Coronary artery (tissue), 2 donors: Measurements from ENCODE around the gene NUDT15.

ENCODE experiments used
- DNase-seq: peaks from one replicate; pipeline ENCODE4 v3.0.0-alpha.2; 2017; ENCODE audit warnings: low spot score
- H3K27ac ChIP-seq, 2 donors: fragments of 200-600 bp; sonication (generic); one replicate each; pipeline ENCODE4 v1.5.1; 2016 to 2019
- H3K4me3 ChIP-seq: fragments of 200-600 bp; sonication (generic); 2 replicates; pipeline ENCODE4 v1.5.1; 2016; ENCODE audit warnings: mild to moderate bottlenecking, moderate library complexity
- TF ChIP-seq, protein P1 (sequence below): fragments of 200-600 bp; sonication (generic); IDR thresholded peaks from one replicate; pipeline ENCODE4 v1.5.1; 2019; ENCODE audit warnings: antibody characterized with exemption

NUDT15 gene

DNA sequence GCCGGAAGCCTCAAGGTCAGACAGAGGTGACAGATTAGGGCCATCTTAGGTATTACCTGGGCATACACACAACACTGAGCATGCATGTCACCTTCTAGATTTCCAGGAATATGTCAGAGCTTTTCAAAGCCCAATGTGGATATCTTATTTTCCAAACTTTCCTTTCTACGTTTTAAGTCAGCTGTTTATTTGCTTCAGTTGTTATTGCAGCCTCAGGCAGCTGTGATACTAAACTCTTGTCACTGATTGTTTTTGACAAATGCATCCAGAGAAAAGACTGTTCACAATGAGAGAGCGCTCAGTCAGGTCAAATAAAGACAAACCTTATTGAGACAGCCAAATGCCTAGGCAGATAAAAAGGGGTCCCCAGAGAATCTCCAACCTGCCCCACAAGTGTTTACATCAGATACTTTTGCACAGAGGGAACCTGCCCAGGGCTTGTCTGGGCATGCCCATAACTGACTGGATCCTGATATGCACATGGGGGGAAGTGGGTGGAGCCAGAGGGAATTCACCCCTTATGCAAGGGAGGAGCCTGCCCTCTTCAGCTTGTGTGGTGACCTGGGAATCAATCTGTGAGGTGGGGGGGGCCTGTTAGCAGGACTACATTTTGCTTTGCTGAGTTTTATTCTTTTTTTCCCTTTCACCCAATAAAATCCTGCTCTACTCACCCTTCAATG, 28.9 kb downstream of the NUDT15 start:
- DNase-seq, result no peak
- Histone ChIP-seq H3K27ac (no peak overlapping the region), H3K4me3 (no peak overlapping the region)
- TF ChIP-seq, protein P1, sequence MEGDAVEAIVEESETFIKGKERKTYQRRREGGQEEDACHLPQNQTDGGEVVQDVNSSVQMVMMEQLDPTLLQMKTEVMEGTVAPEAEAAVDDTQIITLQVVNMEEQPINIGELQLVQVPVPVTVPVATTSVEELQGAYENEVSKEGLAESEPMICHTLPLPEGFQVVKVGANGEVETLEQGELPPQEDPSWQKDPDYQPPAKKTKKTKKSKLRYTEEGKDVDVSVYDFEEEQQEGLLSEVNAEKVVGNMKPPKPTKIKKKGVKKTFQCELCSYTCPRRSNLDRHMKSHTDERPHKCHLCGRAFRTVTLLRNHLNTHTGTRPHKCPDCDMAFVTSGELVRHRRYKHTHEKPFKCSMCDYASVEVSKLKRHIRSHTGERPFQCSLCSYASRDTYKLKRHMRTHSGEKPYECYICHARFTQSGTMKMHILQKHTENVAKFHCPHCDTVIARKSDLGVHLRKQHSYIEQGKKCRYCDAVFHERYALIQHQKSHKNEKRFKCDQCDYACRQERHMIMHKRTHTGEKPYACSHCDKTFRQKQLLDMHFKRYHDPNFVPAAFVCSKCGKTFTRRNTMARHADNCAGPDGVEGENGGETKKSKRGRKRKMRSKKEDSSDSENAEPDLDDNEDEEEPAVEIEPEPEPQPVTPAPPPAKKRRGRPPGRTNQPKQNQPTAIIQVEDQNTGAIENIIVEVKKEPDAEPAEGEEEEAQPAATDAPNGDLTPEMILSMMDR, result no peak

DNA sequence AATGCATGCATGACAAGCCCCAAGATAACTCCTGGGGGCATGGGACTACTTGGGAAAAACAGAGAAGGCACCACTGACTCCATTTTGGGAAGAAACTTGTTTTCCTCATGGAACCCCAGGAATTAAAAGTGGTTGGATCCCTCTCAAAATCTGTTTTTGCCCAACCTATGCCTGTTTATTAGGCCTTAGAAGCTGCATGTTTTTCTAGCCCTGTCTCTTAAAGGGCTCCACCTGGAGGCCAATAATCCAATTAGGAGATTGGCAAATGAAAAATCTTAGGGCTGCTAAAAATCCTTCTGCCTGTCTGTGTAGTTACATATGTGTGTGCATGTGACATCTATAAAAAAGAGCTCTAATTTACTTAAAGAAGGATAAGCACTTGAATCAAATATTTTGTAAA, 30.5 kb downstream of the NUDT15 start:
- H3K4me3 ChIP-seq, result no peak overlapping the region
- TF ChIP-seq, protein P1, result no peak

DNA sequence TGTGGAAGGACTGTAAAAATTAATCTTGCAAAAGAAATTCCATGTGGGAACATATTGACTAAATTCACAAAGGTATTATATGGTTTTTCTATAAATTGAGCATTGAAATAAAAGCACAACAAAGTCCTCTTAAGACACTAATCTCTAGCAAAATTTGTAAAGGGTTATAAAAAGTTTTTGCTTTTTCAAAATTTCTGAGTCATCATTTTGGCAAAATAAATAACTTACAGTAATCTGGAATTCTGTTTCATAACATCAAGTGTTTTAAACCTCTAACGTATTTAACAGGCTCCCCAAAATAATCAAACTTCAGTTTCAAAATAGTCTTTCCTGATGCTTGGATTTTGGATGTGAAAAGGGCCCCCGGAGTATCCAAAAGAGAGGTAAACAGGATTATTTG, 31.4 kb downstream of the NUDT15 start:
- no peak overlapping the region for H3K4me3 ChIP-seq
- TF ChIP-seq, protein P1, result no peak

More for the DNA sequence above, 30.5 kb downstream of the NUDT15 start:
- DNase-seq, result no peak
- no peak overlapping the region for H3K27ac ChIP-seq

DNA sequence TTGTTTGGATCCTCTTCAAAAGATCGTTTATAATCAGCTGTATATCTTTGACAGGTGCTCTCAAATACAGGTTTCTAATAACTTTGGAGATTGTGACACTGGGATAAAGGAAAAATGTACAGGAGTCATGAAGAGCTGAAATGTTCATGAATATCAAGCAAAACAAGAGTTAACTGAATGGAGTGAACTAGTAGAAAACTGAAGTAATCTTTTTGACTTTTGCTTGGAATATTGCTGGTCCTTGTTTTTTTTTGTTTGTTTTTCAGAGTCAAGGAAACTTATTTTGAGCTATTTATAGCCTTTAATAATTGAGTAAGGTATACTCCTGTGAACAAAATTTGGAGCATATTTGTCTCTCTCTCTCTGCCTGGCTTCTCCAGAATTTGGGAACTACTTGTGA, 32.0 kb downstream of the NUDT15 start:
- Histone ChIP-seq H3K4me3 (no peak overlapping the region), H3K27ac (no peak overlapping the region)
- TF ChIP-seq, protein P1, result no peak
- DNase-seq, result no peak

More for the DNA sequence above, 31.4 kb downstream of the NUDT15 start:
- H3K27ac ChIP-seq, result no peak overlapping the region
- no peak for DNase-seq

DNA sequence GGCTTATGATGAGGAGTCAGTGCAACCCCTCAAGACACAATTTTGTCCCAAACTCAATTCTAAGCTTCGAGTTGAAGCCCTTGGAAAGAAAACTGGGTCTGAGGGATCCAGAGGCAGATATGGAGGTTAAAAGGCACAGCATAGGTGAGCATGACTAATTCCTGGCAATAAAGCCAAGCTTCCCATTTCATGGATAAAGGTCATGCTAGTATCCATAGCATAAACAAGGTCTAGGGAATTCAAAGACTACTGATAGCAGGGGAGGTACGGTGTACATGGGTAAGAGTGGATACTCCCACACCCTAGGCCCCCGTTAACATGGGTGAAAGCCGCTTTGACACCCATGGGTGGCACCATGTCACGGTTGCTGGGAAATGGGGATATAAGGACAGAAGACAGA, 33.4 kb downstream of the NUDT15 start:
- TF ChIP-seq, protein P1, result no peak
- no peak for DNase-seq
- Histone ChIP-seq H3K4me3 (no peak overlapping the region), H3K27ac (no peak overlapping the region)

DNA sequence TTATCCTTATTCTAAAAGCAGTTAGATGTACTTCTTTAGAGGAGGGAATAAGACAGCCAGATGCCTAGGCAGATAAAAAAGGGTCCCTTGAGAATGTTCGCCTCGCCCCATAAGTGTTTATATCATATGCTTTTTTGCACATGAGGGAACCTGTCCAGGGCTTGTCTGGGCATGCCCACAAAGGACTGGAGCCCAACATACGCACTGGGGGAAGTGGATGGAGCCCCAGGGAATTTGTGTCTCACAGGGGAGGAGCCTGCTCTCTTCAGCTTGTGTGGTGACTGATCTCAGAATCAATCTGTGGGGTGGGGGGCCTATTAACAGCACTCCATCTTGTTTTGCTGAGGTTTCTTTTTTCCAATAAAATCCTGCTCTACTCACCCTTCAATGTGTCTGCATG, 34.8 kb downstream of the NUDT15 start:
- DNase-seq, result no peak
- H3K4me3 ChIP-seq, result no peak overlapping the region
- TF ChIP-seq, protein P1, result no peak
- H3K27ac ChIP-seq, result no peak overlapping the region

DNA sequence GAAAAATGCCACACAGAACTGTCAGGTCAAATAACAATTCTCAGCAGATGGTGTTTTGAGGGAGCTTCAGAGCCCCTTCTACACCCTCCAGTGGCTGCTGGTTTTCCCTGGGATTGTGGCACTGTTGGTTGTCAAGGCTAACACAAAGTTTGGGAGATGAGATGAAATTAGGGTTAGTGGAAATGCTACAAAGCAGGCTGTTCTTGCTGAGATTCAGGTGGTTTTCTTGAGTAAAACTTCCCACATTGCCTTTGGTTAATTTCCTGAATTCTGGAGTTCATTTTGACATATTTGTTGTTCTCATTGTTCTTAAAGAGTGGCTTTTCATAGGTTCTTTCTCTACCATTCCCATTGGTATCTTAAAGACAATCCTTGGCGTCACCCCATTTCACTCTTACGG, 35.3 kb downstream of the NUDT15 start:
- no peak overlapping the region for H3K4me3 ChIP-seq
- H3K27ac ChIP-seq, result no peak overlapping the region
- DNase-seq, result no peak
- TF ChIP-seq, protein P1, result no peak
